Testis (tissue), 2 donors: ENCODE results near the gene GRIK4.

ENCODE experiments used
- CTCF ChIP-seq, 3 experiments: fragments of 450-650 bp in 2 of 3; fragments of 200-600 bp in 1 of 3; sonication (generic) in 1 of 3; IDR thresholded peaks; one replicate each; pipeline ENCODE4 v1.5.1; 2016 to 2019; ENCODE audit warnings: antibody characterized with exemption in 3 of 3, mild to moderate bottlenecking in 2 of 3, moderate library complexity in 1 of 3
- POLR2A ChIP-seq: fragments of 450-650 bp; IDR thresholded peaks from one replicate; pipeline ENCODE4 v1.6.1; 2017; ENCODE audit warnings: antibody characterized with exemption, mild to moderate bottlenecking, moderate library complexity

DNA sequence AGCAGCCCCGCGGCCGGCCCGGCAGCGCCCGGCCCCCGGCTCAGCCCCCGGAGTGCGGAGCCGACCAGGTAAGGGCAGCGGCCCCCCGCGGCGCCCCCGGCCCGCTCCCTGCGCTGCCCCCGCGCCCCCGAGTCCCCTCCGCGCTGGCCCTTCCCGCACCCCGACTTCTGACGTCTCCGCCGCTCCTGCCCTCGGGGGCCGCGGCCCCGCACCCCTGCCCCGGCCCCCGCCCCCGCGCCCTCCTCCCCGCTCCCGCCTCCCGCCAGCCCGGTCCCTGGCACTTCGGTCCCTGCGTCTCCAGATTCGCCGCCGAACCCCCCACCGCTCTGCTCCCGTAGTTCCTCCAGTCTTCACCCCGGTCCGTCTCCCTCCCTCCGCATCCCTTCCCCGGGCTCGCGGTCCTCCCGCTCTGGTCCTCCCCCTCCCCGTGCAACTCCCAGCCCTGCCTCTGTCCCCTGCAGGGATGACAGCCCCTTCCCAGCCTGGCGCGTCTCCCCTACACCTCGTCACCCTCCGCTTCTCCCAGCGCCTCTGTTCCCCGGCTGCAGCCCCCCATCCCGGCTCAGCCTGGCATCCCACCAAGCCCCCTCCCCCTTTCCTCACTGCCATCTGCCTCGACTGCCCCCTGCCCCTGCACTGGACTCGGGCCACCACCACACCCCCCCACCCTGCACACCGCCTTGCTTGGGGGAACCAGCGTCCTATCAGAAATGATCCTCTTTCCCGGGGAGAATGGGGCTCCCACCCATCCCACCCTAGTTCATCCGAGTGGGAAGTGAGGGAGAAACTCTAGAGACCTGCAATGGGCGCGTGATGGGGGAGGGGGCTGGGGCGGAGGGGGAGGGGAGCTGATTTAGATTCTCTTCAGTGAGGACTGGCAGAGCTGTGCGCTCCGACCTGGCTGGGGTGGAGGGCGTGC lies 531 bp downstream of the GRIK4 start:
- no peak for TF ChIP-seq CTCF (IDR thresholded peaks at IDR 0.05)
- no peak for TF ChIP-seq POLR2A
